IPS DF 4.7 (cell line): Measurements from ENCODE around the gene KDM2B.

Experiments
- DNase-seq: peaks from one replicate; pipeline ENCODE4 v3.0.0-alpha.2; 2013; ENCODE audit warnings: low spot score; ENCODE audit errors: extremely low read depth

Gene KDM2B

DNA sequence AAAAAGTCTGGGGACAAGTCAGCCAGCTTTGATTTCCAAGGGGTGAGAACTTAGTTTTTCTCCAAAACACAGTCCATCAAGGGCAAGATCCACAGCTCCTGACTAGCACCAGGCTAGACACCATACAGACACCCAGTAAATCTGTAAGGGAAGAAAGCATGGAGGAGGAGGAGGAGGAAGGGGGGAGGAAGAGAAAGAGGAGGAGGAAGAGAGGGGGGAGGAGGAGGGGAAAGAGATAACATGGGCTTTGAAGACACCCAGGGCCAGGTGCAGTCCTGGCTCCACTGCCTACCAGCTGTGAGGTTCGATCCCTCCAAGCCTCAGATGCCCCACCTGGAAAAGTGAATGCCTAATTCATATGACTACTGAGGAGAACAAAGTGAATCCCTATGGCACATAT, 18.3 kb downstream of the KDM2B start:
- no peak for DNase-seq

- no peak for DNase-seq
Measured at GRCh38 chr12:121561009-121561395, 19.8 kb downstream of the KDM2B start.

DNA sequence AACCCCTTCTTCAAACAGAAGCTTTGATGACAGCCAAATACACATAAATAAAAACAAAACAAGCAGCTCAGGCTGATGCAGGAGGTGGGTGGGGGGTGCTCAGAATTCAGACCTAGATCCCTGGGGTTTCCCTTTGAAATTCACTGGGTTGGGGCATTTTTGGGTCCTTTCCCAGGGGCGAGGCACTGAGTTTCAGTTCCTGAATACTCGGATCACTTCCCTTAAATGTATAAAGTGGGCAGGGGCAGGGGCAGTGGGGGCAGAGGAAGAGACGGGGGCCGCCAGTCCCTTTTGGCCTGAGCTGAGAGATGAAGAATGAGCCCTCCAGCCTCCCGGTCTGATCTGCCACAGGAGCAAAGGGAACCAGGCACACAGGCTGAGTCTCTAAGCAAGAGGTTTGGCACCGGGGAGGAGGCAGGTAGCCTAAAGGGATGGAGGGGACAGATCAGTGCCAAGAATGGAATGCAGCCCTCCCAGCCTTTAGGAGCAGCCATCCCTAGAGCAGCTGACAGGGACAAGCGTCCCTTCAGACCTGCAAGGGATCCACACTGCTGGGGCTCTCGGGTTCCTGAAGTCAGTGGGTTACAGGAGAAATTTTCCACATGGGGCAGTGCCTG, 20.3 kb downstream of the KDM2B start:
- no peak for DNase-seq

- DNase-seq, result no peak
Measured at GRCh38 chr12:121558956-121559355, 21.9 kb downstream of the KDM2B start.

DNA sequence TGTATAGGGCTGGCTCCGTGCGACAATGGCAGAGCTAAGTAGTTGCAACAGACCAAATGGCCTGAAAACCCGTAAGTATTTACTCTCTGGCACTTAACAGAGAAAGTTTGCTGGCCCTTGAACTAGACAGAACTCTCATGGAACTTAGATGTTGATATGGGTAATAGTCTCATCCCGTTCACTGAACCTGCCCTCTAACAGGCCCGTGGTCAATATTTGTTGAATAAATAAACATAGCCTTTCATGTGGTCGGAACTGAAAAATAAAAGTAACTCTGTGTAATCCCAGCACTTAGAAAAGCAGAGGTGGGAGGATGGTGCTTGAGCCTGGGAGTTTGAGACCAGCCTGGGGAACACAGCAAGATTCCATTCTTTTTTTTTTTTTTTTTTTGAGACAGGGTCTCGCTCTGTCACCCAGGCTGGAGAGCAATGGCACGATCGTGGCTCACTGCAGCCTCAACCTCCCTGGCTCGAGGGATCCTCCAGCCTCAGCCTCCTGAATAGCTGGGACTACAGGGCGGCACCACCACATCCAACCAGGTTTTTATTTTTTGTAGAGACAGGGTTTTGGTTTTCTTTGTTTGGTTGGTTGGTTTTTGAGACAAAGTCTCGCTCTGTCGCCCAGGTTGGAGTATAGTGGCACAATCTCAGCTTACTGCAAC, 29.7 kb downstream of the KDM2B start:
- DNase-seq, result no peak

DNA sequence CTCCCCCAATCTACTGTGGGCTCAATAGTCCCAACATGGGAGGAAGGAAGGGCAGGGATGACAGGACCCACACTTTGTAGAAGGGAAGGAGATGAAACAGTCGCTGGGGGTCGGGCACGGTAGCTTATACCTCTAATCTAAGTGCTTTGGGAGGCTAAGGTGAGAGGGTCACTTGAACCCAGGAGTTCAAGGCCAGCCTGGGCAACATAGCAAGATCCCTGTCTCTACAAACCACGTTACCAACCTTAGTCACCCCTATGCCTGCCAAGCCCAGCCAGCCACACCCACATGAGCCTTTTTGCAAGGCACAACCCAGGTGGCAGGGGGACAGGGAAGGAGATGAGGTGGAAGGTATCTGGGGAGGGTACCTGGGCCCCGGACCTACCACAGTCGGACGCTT, 31.7 kb downstream of the KDM2B start:
- no peak for DNase-seq

- no peak for DNase-seq
Measured at GRCh38 chr12:121545480-121545879, 35.3 kb downstream of the KDM2B start.

- no peak for DNase-seq
Measured at GRCh38 chr12:121543786-121544185, 37.0 kb downstream of the KDM2B start.

DNA sequence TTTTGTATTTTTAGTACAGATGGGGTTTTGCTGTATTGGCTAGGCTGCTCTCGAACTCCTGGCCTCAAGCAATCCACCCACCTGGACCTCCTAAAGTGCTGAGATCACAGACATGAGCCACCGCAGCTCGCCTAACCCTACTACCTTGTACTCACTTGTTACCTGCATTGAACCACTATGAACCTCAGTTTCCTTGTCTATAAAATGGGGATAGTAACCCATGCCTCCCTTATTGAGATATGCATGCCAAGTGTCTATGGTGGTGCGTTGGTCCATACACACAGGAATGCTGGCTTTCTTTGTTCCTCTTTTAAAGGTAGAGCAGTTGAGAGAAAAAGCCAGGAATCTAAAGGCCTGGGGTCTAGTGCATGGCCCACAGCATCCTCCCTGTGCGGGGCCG, 40.9 kb downstream of the KDM2B start:
- no peak for DNase-seq

DNA sequence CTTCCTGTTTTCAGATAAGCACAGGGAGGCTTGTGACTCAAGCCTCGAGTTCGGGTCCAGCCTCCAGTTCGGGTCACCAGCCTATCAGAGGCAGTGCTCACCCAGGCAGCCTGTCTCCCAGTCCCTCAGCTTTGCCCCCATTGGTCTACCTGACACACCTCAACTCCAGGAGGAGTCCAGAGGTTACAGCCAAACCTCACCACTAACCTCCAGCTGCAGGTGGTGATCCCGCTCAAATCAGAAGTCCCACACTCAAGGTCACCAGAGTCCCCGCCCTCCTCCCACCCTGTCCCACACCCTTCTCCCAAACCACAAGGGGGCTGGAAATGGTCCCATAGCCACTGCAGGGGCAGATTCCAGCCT, 42.1 kb downstream of the KDM2B start:
- no peak for DNase-seq

DNA sequence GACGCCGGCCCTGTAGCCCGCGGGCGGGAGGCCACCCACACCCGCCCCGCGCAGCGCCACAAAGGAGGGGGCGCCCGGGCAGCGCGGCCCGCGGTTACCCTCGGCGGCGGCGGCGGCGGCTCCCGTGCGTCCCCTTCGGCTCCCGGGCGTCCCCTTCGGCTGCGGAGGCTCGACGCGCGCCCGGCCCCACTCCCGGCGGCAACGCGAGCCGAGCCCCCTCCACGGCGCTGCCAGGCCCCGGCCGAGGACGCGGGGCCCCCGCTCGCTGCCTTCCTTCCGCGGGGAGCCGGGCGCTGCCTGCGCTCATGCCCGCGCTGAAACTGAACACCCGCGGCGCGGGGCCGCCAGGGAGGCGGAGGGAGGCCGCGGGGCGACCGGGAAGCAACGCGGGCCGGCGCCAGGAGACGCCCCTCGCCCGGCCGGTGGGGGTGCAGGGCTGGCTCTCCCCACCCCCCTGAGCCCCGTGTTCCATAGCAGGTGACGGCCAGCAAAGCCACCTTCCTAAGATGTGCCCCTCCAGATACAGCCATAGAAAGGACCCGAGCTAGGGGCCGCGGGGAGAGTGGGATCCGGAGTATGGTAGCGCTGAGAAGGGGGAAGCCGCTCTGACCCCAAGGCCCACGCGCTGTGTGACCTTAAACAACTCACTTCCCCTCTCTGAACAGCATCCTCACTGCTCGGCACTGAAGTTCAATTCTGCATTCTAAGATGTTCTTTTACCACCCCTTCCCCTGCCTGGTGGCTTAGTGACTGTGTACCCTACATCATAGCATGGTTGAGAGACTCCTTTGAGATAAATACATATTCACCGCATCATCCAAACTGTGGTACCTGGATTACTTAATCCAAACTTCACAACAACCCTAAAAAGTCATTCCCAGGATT, 42.8 kb downstream of the KDM2B start:
- no peak for DNase-seq

- no peak for DNase-seq
Measured at GRCh38 chr12:121536899-121537813, 43.7 kb downstream of the KDM2B start.

- no peak for DNase-seq
Measured at GRCh38 chr12:121536054-121536898, 44.5 kb downstream of the KDM2B start.

DNA sequence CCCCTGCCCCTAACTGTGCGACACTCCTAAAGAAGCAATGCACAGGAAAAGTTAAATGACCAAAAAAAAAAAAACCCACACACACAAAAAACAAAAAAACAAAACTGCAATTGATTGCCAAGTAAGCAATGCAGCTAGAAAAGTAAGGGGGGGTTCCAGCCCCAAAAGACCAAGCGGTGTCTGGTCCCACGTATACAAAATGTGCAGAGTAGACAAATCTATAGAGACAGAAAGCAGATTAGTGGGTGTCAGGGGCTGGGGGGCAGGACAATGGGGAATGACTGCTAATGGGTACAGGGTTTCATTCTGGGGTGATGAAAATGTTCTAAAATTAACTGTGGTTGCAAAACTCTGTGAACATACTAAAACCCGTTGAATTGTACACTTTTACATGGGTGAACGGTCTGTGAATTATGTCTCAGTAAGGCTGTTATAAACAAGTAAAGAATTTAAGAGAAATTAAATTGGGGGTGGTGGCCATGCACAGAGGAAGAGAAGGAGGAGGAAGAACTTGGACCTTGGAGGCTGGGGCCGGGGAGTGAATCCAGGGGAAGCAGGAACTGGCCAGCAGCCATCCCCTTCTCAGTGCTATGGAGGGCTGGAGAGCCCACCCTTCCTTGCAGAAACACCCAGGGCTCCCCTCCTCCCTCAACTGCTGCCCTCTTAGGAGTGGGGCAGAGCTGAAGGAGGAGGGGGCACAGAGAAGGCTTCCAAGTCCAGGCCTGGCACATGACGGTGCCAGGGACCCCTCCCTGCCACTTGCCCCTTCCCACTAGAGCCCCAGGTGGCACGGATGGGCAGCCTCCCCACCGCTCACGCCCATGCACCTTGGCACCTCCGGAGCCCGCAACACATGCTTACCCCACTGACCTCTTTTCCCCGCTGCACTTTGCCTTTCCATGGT, 45.4 kb downstream of the KDM2B start:
- DNase-seq, result no peak

- no peak for DNase-seq
Measured at GRCh38 chr12:121534495-121535148, 46.2 kb downstream of the KDM2B start.

- no peak for DNase-seq
Measured at GRCh38 chr12:121533394-121534090, 47.3 kb downstream of the KDM2B start.

DNA sequence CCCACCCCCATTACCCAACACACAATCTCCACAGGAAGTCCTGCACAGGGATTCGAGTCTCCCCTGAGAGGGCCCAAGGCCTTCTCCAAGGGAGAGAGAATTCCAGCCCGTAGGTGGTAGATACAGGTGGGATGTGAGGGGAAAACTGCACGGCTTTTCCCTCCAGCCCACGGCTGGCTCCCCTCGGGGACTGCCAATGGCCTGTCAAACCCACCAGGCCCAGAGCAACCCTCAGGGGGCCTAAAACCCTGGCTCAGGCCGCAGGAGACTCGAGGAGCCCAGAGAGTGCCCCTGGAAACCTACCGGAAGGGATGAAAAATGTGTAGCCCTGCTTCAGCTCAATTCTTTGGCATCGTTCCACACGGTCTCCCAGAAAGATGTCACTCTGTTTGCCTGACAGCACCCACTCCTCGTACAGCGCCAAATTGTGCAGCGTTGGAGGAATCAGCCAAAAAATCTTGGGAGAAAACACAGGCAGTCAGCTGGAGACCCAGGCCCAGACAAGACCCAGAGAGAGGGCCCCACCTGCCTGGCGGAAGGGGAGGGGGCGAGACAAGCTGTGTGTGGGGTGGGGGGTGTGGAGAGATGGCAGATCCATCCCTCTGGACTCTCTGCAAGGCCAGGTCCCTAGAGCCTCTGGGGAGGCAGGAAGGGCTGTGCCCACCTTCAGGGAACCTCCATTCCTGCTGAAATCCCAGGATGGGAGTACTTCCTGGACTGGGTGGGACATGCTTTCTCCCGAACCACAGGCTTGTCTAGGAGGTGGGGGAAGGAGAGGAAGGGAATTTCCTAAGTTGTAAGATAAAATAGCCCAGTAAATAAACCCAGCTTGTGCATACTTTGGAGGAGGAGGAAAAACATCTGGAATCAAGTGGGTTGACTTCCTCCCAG, 48.1 kb downstream of the KDM2B start:
- DNase-seq, result no peak
